Measurements from ENCODE around the gene GLMN. TPM values are rescaled to one million over a fixed set of nuclear protein-coding genes. Genes with fewer than 3 reads are reported as not detected.
"Not testable (repeated sequence)": the region's sequence is repeated elsewhere in the genome, so short reads cannot be mapped to it uniquely, and the experiment has no call there.

Gene GLMN
- total RNA-seq, 1 donor from 2014 or later = 5.8 TPM

DNA sequence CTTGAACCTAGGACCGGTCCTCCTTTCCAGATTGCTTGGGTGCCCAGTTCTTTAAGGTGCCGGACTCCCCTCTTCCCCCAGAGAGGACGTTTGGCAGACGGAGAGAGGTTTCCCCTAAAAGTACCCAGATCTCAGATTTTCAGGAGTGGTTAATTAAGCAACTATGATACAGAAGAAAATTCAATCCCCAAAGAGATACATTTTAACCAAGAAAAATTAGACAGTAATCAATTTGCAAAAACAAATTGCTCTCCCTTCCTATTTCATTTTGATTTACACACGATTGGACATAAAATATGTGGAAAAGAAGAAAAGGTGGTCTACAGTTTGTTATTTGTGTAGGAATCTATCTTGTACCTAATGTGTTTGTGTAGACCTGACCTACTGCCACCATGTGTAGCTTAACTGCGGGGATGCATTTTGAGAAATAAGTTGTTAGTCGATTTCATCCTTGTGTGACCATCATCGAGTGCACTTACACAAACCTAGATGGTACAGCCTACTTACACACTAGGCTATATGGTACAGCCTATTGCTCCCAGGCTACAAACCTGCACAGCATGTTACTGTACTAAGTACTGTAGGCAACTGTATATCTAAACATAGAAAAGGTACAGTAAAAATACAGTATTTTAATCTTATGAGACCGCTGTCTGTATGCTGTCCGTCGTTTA lies 827 bp upstream of the GLMN start:
- DNase-seq (ENCODE audit: low read depth in 2 of 2) = peak; percentile 3 to 9

DNA sequence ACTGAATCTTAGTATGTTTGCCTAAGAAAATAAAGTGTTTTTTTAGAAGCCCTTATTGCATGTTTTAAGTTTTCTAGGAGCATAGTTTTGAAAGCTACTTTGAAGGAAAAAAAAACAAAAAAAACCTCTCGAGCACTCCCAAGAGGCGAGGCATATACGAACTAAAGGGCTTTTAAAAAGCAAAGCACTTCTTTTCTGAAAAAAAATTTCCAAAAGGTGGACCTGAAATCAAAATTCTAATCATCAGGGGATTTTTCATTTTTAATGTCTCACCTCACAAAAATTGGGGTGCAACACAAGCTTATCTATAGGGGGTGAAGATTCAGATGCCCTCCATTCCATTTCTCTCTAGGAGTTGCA lies 594 bp downstream of the GLMN start:
- DNase-seq (ENCODE audit: low read depth in 2 of 2) = peak in 1 of 2 donors; percentile 8

DNA sequence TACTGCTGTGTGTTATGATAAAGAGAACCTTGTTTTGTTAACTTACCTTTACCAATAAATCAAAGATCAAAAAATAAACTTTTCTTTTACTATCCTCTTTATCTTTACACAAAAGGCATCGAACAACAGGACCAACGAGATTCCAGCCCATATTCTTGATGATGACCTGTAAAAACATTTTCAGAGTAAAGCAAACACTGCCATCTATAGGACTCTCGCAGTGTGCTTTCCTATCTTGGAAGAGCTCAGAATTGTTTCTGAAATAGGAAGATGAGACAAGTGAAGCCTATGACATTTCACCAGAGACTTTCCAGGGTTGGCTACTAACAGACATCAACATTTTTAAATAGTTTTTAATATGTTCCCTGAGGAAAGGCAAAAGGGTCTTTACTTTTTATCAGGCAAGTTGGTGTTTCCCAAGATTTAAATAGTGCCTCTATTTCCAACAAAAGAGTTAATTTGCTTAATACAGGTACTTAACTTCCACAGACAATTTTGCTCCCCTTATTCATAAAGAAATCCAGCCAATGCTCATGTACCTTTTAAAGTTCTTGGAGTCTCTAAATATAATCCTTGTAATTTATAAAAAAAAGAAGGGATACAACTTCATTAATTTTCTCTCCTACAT lies 7.3 kb downstream of the GLMN start:
- DNase-seq (ENCODE audit: low read depth in 2 of 2) = peak; percentile 72 to 76

- not testable (repeated sequence) for DNase-seq (ENCODE audit: low read depth in 2 of 2)
Measured at GRCh38 chr1:92281411-92281810, 17.4 kb downstream of the GLMN start.

- not testable (repeated sequence) for DNase-seq (ENCODE audit: low read depth in 2 of 2)
Measured at GRCh38 chr1:92279781-92280180, 19.0 kb downstream of the GLMN start.

GRCh38 chr1:92277105-92277723 lies 21.6 kb downstream of the GLMN start:
- peak in 1 of 2 donors; percentile 76 for DNase-seq (ENCODE audit: low read depth in 2 of 2)

DNA sequence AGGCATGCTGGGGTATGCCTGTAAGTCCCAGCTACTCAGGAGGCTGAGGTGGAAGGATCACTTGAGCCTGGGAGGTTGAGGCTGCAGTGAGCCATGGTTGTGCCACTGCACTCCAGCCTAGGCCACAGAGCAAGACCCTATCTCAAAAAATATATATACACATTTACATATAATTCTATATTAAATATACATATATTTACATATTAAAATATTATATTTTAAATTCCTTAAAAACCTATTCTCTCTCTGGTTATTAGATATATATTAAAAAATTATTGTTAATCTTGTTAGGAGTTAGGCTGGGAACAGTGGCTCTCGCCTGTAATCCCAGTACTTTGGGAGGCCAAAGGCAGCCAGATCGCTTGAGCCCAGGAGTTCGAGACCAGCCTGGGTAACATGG lies 22.7 kb downstream of the GLMN start:
- no peak for DNase-seq (ENCODE audit: low read depth in 2 of 2)

DNA sequence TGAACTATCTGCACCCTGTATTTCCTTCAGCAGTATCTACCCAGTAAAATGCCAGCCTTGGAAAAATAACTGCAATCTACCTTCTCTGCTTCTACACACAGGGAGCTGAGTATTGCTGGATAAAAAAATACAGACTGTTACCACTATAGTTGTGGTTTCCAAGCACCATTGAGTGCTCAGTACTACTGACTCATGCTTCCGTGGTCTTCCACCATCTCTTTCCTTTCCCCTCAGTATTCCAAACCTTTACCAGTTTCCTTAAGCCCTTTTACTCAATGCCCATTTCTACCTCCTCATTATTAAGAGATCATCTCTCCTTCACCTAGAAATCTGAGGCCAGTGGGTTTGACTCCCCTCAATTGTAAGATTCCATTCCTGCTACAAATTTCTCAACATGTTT lies 23.8 kb downstream of the GLMN start:
- DNase-seq (ENCODE audit: low read depth in 2 of 2) = peak in 1 of 2 donors; percentile 69

DNA sequence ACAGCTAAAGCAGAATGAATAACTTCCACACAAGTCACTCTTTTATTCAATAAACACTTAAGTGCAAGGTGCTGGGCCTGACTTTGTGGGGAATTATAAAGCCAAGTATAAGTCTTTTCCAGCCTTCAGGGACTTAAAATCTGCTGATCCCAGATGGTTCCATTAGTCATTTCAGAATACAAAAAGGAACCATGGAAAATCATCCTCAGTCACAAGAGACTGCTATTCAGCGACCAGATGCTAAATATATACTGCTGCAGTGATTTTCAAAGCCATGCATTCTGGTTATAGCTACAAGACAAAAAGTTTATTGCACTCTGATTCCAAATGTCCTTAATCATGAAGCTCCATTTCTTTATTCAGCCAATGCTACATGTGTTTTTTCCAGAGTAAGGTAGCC lies 25.7 kb downstream of the GLMN start:
- no peak for DNase-seq (ENCODE audit: low read depth in 2 of 2)

DNA sequence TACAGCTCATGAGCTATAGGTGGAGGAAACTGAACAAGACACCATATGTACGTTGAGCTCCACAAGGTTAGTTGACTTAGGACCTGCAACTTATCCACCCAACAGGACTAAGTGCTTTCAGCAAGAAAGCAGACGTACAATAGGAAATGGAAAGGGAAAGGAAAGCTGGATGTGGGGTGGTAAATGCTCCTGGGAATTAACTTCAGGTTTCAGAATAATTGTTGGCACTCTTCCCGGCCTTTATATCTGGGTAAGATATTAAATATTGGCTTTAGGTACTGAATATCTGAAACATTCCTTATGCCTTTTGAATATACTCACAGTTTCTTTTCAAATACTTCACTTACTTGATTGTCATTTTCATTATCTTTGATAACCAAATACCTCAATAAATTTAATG lies 36.3 kb downstream of the GLMN start:
- no peak for DNase-seq (ENCODE audit: low read depth in 2 of 2)

DNA sequence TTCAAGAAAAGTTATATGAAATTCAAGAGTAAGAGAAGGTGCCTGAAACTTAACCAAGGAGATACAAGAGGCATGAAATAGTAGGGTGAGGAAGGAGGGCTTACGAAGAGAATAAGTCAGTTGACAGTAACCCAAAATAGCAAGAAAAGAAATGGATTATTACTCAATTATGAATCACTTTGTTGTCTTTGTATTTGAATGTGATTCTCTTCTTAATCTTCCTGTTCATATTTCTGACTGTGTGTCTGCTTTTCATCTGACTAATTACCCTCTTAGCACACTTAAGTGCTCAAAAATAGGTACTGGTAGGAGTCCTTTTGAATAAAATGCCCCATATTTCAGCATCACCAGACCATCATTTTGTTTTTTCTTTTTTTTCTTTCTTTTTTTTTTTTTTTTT lies 39.4 kb downstream of the GLMN start:
- DNase-seq (ENCODE audit: low read depth in 2 of 2) = peak in 1 of 2 donors; percentile 2

GRCh38 chr1:92254714-92255113 lies 44.1 kb downstream of the GLMN start:
- DNase-seq (ENCODE audit: low read depth in 2 of 2) = not testable (repeated sequence)

GRCh38 chr1:92244376-92244775 lies 54.4 kb downstream of the GLMN start:
- no peak for DNase-seq (ENCODE audit: low read depth in 2 of 2)

DNA sequence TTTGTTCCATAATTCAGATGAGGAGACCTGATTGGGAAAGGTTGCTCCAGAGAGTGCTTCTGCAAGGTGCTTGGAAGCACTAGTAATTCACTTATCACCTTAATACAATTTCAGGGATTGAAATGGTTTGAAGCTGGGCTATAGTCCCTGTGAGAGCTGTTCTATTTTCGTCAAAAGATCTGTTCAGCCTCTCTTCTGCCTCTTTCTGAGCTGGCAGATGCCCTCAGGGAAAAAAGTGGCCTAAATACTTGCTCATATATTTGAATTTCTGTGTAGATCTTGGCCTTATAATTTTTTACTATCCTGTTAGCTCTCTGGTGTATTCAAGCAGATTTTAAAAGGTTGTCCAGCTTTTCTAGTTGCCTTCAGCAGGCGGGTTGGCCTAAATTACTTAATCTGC lies 58.8 kb downstream of the GLMN start:
- DNase-seq (ENCODE audit: low read depth in 2 of 2) = no peak

DNA sequence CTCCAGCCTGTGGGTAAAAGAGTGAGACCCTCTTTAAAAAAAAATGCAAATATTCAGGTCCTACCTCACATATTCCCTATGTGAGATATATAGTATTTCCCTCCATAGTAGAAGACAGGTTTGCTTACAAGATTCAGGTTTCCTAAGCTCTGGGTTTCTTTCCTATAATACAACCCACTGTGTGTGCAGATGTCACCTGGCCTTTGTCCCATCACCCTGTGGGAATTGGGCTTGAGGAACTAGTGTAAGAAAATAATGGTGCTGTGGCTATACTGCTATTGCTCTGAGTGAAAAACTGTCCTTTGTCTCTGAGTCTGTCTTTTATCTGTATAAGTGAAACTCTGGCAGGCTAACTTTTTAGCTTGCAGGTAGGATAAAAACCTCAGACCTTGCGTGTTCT lies 68.1 kb downstream of the GLMN start:
- no peak for DNase-seq (ENCODE audit: low read depth in 2 of 2)

- DNase-seq (ENCODE audit: low read depth in 2 of 2) = no peak
Measured at GRCh38 chr1:92228401-92228800, 70.4 kb downstream of the GLMN start.

GRCh38 chr1:92219028-92219427 lies 79.8 kb downstream of the GLMN start:
- no peak for DNase-seq (ENCODE audit: low read depth in 2 of 2)

GRCh38 chr1:92218559-92218958 lies 80.2 kb downstream of the GLMN start:
- no peak for DNase-seq (ENCODE audit: low read depth in 2 of 2)

- no peak for DNase-seq (ENCODE audit: low read depth in 2 of 2)
Measured at GRCh38 chr1:92217721-92218120, 81.1 kb downstream of the GLMN start, which contains the start of gene C1orf146. Gene C1orf146, plus strand, starts transcription at chr1:92217915. Its CDS starts 13,506 bp downstream, at chr1:92231421.

- DNase-seq (ENCODE audit: low read depth in 2 of 2) = peak in 1 of 2 donors; percentile 6
Measured at GRCh38 chr1:92211166-92211565, 87.6 kb downstream of the GLMN start.

- DNase-seq (ENCODE audit: low read depth in 2 of 2) = peak in 1 of 2 donors; percentile 10
Measured at GRCh38 chr1:92210701-92211100, 88.1 kb downstream of the GLMN start.

DNA sequence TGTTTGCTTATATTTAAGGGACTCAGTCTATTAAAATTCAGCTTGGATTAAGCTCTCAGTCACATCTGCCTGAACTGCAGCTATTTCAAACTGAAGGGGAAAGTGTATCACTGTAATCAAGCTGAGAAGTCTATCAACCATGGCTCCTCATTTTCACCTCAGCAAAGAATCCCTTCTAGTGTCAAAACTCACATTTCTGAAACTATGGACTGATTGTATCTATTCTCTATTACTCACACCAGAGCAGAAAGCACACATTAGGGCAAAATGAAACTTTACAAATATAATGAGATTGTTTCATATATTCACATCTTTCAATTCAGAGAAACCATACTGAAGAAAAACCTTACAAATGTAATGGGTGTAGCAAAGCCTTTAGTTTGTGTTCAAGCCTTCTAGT lies 95.7 kb downstream of the GLMN start:
- DNase-seq (ENCODE audit: low read depth in 2 of 2) = no peak

GRCh38 chr1:92201973-92202372 lies 96.8 kb downstream of the GLMN start:
- no peak for DNase-seq (ENCODE audit: low read depth in 2 of 2)
